Type B pancreatic cell (in vitro differentiated cells): ENCODE data around the gene HADHA. TPM values are rescaled to one million over a fixed set of nuclear protein-coding genes. Genes with fewer than 3 reads are reported as not detected.

ENCODE experiments used
- DNase-seq: peaks from one replicate; pipeline ENCODE4 v3.0.0; 2021; ENCODE audit warnings: mixed read lengths; ENCODE audit not compliant: unreplicated experiment; ENCODE audit errors: extremely low spot score
- H3K27ac Mint-ChIP-seq: 2 replicates; pipeline ENCODE4 v1.8.0; 2021; ENCODE audit warnings: mild to moderate bottlenecking, mixed read lengths
- H3K27me3 Mint-ChIP-seq: 2 replicates; pipeline ENCODE4 v1.8.0; 2021; ENCODE audit warnings: mixed read lengths
- H3K36me3 Mint-ChIP-seq: 2 replicates; pipeline ENCODE4 v1.8.0; 2021; ENCODE audit warnings: mixed read lengths
- H3K4me1 Mint-ChIP-seq: one replicate; pipeline ENCODE4 v1.8.0; 2021; ENCODE audit warnings: mixed read lengths; ENCODE audit not compliant: unreplicated experiment
- H3K4me3 Mint-ChIP-seq: 2 replicates; pipeline ENCODE4 v1.8.0; 2021; ENCODE audit warnings: mild to moderate bottlenecking, mixed read lengths
- H3K9me3 Mint-ChIP-seq: 2 replicates; pipeline ENCODE4 v1.8.0; 2021; ENCODE audit warnings: mixed read lengths
- CTCF ChIP-seq: fragments of 200-600 bp; sonication (generic); conservative IDR thresholded peaks from 2 replicates; pipeline ENCODE4 v1.5.0; 2021; ENCODE audit warnings: antibody characterized with exemption, mild to moderate bottlenecking
- long read RNA-seq: library from polyadenylated mRNA; unstranded; transcript quantifications from one replicate; pipeline ENCODE4 v2.0.0, GENCODE V29; 2020
- total RNA-seq: library from RNA; stranded (reverse); gene quantifications from 2 replicates; pipeline ENCODE4 v1.2.1, GENCODE V29; 2021; ENCODE audit warnings: low replicate concordance

HADHA gene
- 125 and 137 TPM in 2 replicates for total RNA-seq
- long read RNA-seq, transcript HADHA-206 (21 exons, 2,748 nt) = minor isoform, 5 of 1,481 reads
- long read RNA-seq, transcript HADHA-201 (20 exons, 3,037 nt) = major isoform, 1,319 of 1,481 reads
- long read RNA-seq, transcript HADHA-204 (19 exons, 2,982 nt) = minor isoform, 20 of 1,481 reads
- long read RNA-seq, partial matches to known transcripts = 79 of 1,481 reads
- long read RNA-seq, other reads (novel, unspliced or antisense) = 56 of 1,481 reads

- Mint-ChIP-seq H3K27me3 (no peaks in the 10 kb centered on the region), H3K36me3 (no peaks in the 10 kb centered on the region), H3K4me3 (peak within 1 kb of the TSS; percentile 100), H3K9me3 (no peaks in the 10 kb centered on the region), H3K27ac (peak within 1 kb of the TSS; percentile 99), H3K4me1 (peaks cover 35% of the 10 kb centered on the region)
- DNase-seq = peak; percentile 94
- peak; percentile 52 for TF ChIP-seq CTCF
Measured at GRCh38 chr2:26244309-26245230, at the start of gene HADHA, which contains the start of gene HADHB. Gene HADHA (minus strand): TSS chr2:26244632. CDS start chr2:26244596, 36 bp downstream. Gene HADHB (plus strand): TSS chr2:26244939. CDS start chr2:26254255, 9,316 bp downstream.

GRCh38 chr2:26292646-26293045 is 48.2 kb upstream of the HADHA start:
- no peak for DNase-seq
- H3K27ac Mint-ChIP-seq = peak overlapping the region; percentile 39
- peaks cover 9% of the 10 kb centered on the region for H3K4me1 Mint-ChIP-seq
- no peaks in the 10 kb centered on the region for H3K9me3 Mint-ChIP-seq
- H3K27me3 Mint-ChIP-seq = peaks cover 3% of the 10 kb centered on the region
- H3K4me3 Mint-ChIP-seq = no peak overlapping the region
- no peaks in the 10 kb centered on the region for H3K36me3 Mint-ChIP-seq
- TF ChIP-seq CTCF = no peak

DNA sequence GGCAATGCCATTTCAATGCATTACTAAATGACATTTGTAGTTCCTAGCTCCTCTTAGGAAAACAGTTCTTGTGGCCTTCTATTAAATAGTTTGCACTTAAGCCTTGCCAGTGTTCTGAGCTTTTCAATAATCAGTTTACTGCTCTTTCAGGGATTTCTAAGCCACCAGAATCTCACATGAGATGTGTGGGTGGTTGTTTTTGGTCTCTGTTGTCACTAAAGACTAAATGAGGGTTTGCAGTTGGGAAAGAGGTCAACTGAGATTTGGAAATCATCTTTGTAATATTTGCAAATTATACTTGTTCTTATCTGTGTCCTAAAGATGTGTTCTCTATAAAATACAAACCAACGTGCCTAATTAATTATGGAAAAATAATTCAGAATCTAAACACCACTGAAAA is 45.6 kb upstream of the HADHA start:
- Mint-ChIP-seq H3K9me3 (no peaks in the 10 kb centered on the region), H3K4me1 (peaks cover 5% of the 10 kb centered on the region), H3K27me3 (no peaks in the 10 kb centered on the region), H3K36me3 (peaks cover 4% of the 10 kb centered on the region), H3K4me3 (no peak overlapping the region), H3K27ac (no peak overlapping the region)
- TF ChIP-seq CTCF = no peak
- no peak for DNase-seq

- H3K27ac Mint-ChIP-seq = no peak overlapping the region
- DNase-seq = no peak
- no peaks in the 10 kb centered on the region for H3K9me3 Mint-ChIP-seq
- no peak for TF ChIP-seq CTCF
- H3K4me1 Mint-ChIP-seq = no peaks in the 10 kb centered on the region
- no peaks in the 10 kb centered on the region for H3K27me3 Mint-ChIP-seq
- H3K4me3 Mint-ChIP-seq = no peak overlapping the region
- peaks cover 27% of the 10 kb centered on the region for H3K36me3 Mint-ChIP-seq
Measured at GRCh38 chr2:26285931-26286330, 41.5 kb upstream of the HADHA start.

DNA sequence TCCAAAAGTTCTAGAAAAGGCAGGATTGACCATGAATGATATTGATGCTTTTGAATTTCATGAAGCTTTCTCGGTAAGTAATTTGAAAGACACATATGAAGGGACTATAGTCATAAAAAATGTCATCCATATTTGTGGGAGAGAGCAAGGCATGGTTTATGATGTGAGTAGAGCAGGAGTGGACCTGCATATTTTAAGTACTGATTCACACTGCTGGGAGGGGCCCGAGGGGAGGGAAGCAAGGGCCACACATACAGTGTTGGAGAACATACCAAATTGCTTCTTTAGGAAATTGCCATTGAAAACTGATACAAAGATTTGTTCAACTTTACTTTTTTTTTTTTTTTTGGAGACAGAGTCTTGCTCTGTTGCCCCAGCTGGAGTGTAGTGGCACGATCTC is 39.7 kb upstream of the HADHA start:
- Mint-ChIP-seq H3K36me3 (peaks cover 29% of the 10 kb centered on the region), H3K27me3 (no peaks in the 10 kb centered on the region), H3K4me3 (no peak overlapping the region), H3K9me3 (no peaks in the 10 kb centered on the region), H3K27ac (peak overlapping the region; percentile 80), H3K4me1 (no peaks in the 10 kb centered on the region)
- no peak for TF ChIP-seq CTCF
- DNase-seq = no peak
